ENCODE data around the gene TLE3.

Gene TLE3

GRCh38 chr15:69999392-70000085, 98.2 kb downstream of the TLE3 start:
- no peak for DNase-seq

- no peak for DNase-seq
These were observed 99.0 kb downstream of the TLE3 start for GRCh38 chr15:69998541-69999391.

- DNase-seq, result no peak
These were observed 99.9 kb downstream of the TLE3 start for GRCh38 chr15:69997813-69998212.
